Tongue (tissue), 3 donors: Measurements from ENCODE around the gene SLC25A21. TPM values are rescaled to one million over a fixed set of nuclear protein-coding genes. Genes with fewer than 3 reads are reported as not detected.

Experiments used
- DNase-seq: peaks from one replicate; pipeline ENCODE4 v3.0.0-alpha.2; 2015
- small RNA-seq: library from RNA; depleted of rRNA; stranded (forward); fragments of <200 nt; gene quantifications from one replicate; pipeline ENCODE3, GENCODE V24; 2014; ENCODE audit warnings: low replicate concordance
- total RNA-seq: library from RNA; depleted of rRNA; stranded (reverse); fragments of >200 nt; gene quantifications from one replicate; pipeline ENCODE4 v1.2.3, GENCODE V29; 2014

SLC25A21 gene
- total RNA-seq, 1 donor from 2014 or later, result 1.3 TPM

DNA sequence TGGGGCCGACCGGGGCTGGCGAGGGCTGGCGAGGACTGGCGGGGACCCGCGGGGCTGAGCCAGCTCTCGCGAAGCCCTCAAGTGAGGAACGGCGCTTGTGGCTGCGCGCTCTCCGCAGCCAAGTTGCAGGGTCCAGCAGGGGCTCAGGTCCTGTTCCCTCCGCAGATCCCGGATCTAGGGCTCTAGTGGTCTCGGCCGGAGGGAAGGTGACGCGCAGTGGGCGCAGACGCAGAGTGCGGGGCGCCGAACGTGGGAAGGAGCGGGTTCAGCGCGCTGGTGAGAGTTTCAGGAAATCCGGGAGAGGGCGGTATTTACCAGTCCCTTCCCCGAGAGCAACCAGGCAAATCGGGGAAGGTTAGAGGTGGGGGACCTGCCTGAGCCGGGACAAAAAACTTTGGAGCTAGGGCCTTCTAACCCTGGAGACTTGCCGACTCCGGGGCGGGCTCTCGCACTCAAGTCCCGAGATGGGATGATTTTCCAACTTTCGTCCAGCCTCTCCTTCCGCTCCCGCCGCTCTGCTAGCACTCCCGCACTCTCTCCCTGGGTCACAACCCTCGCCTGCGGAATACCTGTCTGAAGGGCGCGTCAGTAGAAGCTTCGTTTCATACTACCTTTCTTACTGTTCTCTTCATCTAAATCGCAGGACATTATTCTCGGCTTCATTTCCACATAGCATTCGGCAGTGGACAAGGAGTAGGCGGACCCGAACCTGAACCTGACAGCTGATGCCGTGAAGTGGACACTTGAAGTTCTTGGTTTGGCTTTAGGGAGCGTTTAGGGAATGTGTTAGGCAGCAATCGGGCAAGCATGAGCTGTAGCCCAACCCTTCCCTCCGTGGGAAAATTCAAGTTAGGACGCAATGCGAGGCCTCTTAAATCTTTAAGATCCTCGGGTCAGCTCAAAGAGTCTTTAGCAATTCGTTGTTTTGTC lies 524.3 kb downstream of the SLC25A21 start:
- peak; percentile 77 for DNase-seq

DNA sequence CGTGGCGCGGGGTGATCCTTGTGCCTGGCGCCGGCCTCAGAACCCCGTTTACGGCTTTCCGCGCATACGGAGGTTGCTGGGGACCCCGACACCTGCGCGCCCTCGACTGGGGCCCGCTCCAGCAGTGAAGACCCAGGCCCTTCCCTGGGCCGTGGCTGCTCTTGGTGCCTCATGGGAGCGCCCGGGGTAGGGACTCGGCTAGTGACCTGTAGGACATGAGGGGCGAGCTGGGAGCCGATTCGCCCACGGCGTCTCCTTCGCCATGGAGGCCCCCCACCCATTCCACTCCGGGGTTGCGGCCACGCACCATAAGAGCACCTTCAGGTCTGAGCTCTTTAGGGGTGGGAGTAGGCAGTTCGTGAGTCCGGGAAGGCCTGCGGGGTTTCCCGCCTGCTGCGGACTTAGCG lies 525.0 kb downstream of the SLC25A21 start:
- no peak for DNase-seq

GRCh38 chr14:36646664-36647416 lies 525.6 kb downstream of the SLC25A21 start:
- DNase-seq, result peak; percentile 60

DNA sequence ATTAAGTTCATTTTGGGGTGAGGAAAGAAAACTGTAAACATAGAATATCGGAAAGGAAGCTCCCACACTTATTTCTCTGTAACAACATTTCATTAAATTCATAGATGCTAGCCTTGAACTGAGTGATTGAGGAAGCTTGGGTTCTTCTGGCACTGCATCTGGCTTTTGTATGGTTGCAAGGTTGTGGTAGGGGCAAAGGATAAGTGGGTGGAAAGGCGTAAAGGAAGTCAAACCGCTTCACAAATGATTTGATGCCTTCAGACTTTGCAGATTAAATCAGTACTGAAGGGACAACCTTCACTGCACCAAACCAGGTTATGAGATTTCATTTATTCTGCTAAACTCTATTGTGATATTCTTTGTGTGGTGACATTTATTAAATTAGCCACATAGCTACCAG lies 538.8 kb downstream of the SLC25A21 start:
- no peak for DNase-seq

Small RNAs within 50 kb of the gene (small RNA-seq; reads per million reads assigned to genes)
- gene MIR4503 (not detected), gene RNU6-273P (not detected)

Other genes with a start within 250 kb of the SLC25A21 start
- gene MIPOL1, start 25.3 kb upstream of the SLC25A21 start, total RNA-seq, result 35.4 TPM